Caco-2 (cell line): ENCODE measurements around the gene CTRB2. TPM values are rescaled to one million over a fixed set of nuclear protein-coding genes. Genes with fewer than 3 reads are reported as not detected.
"Not testable (repeated sequence)": the region's sequence is repeated elsewhere in the genome, so short reads cannot be mapped to it uniquely, and the experiment has no call there.

Experiments used
- BruUV-seq: library from RNA; stranded (reverse); fragments of 400-500 nt; replicated peaks from 2 replicates; lab custom pipeline; 2021; lab: Mats Ljungman, UMichigan
- CTCF ChIA-PET: fragments of 300-600 bp; sonication (Branson Sonifier 250); formaldehyde crosslinking; loops from one replicate; lab custom pipeline; 2022; ENCODE audit warnings: antibody characterized with exemption; lab: Charles Lee
- POLR2A ChIA-PET: fragments of 300-600 bp; sonication (Branson Sonifier 250); formaldehyde crosslinking; loops from one replicate; lab custom pipeline; 2022; ENCODE audit warnings: antibody characterized with exemption; lab: Charles Lee
- DNase-seq, 2 experiments: peaks; one replicate each; pipeline versions ENCODE4 v3.0.0 to v3.0.0-alpha.2; 2020 to 2022
- H3K27me3 ChIP-seq: replicated peaks from 2 replicates; pipeline ENCODE4 v1.6.0; 2011; ENCODE audit warnings: low read length; ENCODE audit not compliant: control insufficient read depth, insufficient read depth
- H3K36me3 ChIP-seq: 2 replicates; pipeline ENCODE4 v1.5.1; 2011; ENCODE audit warnings: low read length; ENCODE audit not compliant: control insufficient read depth, insufficient read depth
- H3K4me1 ChIP-seq: fragments of 250-450 bp; sonication (Bioruptor Pico); 2 replicates; pipeline ENCODE4 v1.5.1; 2020; ENCODE audit warnings: mild to moderate bottlenecking
- H3K4me3 ChIP-seq: 2 replicates; pipeline ENCODE4 v1.5.1; 2011; ENCODE audit warnings: low read depth, mild to moderate bottlenecking, control low read depth, low read length
- H3K9me3 ChIP-seq: fragments of 250-450 bp; sonication (Bioruptor Pico); 2 replicates; pipeline ENCODE4 v1.5.1; 2020; ENCODE audit warnings: mild to moderate bottlenecking, moderate library complexity
- H3K27ac Mint-ChIP-seq: one replicate; pipeline ENCODE4 v1.8.0; 2022; ENCODE audit warnings: mixed read lengths; ENCODE audit not compliant: unreplicated experiment
- H3K27me3 Mint-ChIP-seq: one replicate; pipeline ENCODE4 v1.8.0; 2022; ENCODE audit warnings: mixed read lengths; ENCODE audit not compliant: insufficient read depth, unreplicated experiment
- H3K36me3 Mint-ChIP-seq: one replicate; pipeline ENCODE4 v1.8.0; 2022; ENCODE audit warnings: mild to moderate bottlenecking, mixed read lengths; ENCODE audit not compliant: insufficient read depth, unreplicated experiment
- H3K4me1 Mint-ChIP-seq: one replicate; pipeline ENCODE4 v1.8.0; 2022; ENCODE audit warnings: low read depth, mixed read lengths; ENCODE audit not compliant: unreplicated experiment
- H3K4me3 Mint-ChIP-seq: one replicate; pipeline ENCODE4 v1.8.0; 2022; ENCODE audit warnings: mild to moderate bottlenecking, moderate library complexity, mixed read lengths; ENCODE audit not compliant: unreplicated experiment
- H3K9me3 Mint-ChIP-seq: one replicate; pipeline ENCODE4 v1.8.0; 2022; ENCODE audit warnings: mixed read lengths; ENCODE audit not compliant: unreplicated experiment
- CTCF ChIP-seq, 2 experiments: fragments of 200-600 bp in 1 of 2; IDR thresholded peaks; 1 replicate in 1 of 2; 2 replicates in 1 of 2; pipeline versions ENCODE4 v1.5.1 to v1.8.0; 2011 to 2022; ENCODE audit warnings: antibody characterized with exemption in 1 of 2, control low read depth in 1 of 2, inconsistent platforms in 1 of 2, low read depth in 1 of 2, low read length in 1 of 2, mild to moderate bottlenecking in 1 of 2, moderate library complexity in 1 of 2; ENCODE audit not compliant: insufficient read depth in 1 of 2, severe bottlenecking in 1 of 2, unreplicated experiment in 1 of 2
- intact Hi-C: fragments of 100-400 bp; cut with micrococcal nuclease; formaldehyde crosslinking; loops from one replicate; pipeline ENCODE4 v1.10.0; 2022; ENCODE audit not compliant: unreplicated experiment
- total RNA-seq: library from RNA; stranded (reverse); gene quantifications from 2 replicates; pipeline ENCODE4 v1.2.3, GENCODE V29; 2022

CTRB2 gene
- total RNA-seq, 1 experiment from 2014 or later: not detected

GRCh38 chr16:75241955-75242354 lies 35.0 kb upstream of the CTRB2 start:
- Histone ChIP-seq H3K4me3 (no peak overlapping the region), H3K36me3 (peaks cover 8% of the 10 kb centered on the region), H3K27me3 (no peaks in the 10 kb centered on the region), H3K4me1 (peaks cover 30% of the 10 kb centered on the region), H3K9me3 (no peaks in the 10 kb centered on the region)
- CTCF ChIA-PET: no interaction called here
- POLR2A ChIA-PET: no interaction called here
- no TSS peak for BruUV-seq
- Mint-ChIP-seq H3K9me3 (no peaks in the 10 kb centered on the region), H3K27ac (no peak overlapping the region), H3K4me1 (peaks cover 33% of the 10 kb centered on the region), H3K27me3 (no peaks in the 10 kb centered on the region), H3K4me3 (no peak overlapping the region), H3K36me3 (peaks cover 89% of the 10 kb centered on the region)
- intact Hi-C loops: no loop called here
- no peak for TF ChIP-seq CTCF (IDR thresholded peaks at IDR 0.05; ENCODE audit: insufficient read depth in 1 of 2, low read depth in 1 of 2, low read length in 1 of 2, severe bottlenecking in 1 of 2, unreplicated experiment in 1 of 2)
- no peak for DNase-seq

- no peaks in the 10 kb centered on the region for H3K27me3 Mint-ChIP-seq
- ChIA-PET CTCF (no interaction called here), POLR2A (no interaction called here)
- intact Hi-C loops: no loop called here
- H3K4me1 Mint-ChIP-seq: peaks cover 28% of the 10 kb centered on the region
- no TSS peak for BruUV-seq
- Histone ChIP-seq H3K4me1 (peaks cover 25% of the 10 kb centered on the region), H3K36me3 (peaks cover 8% of the 10 kb centered on the region), H3K4me3 (no peak overlapping the region), H3K9me3 (no peaks in the 10 kb centered on the region), H3K27me3 (no peaks in the 10 kb centered on the region)
- no peak for DNase-seq
- no peak overlapping the region for H3K4me3 Mint-ChIP-seq
- H3K27ac Mint-ChIP-seq: no peak overlapping the region
- no peak for TF ChIP-seq CTCF (IDR thresholded peaks at IDR 0.05; ENCODE audit: insufficient read depth in 1 of 2, low read depth in 1 of 2, low read length in 1 of 2, severe bottlenecking in 1 of 2, unreplicated experiment in 1 of 2)
- H3K36me3 Mint-ChIP-seq: peaks cover 83% of the 10 kb centered on the region
- no peaks in the 10 kb centered on the region for H3K9me3 Mint-ChIP-seq
Observed at GRCh38 chr16:75241412-75241811, 34.5 kb upstream of the CTRB2 start.

GRCh38 chr16:75240633-75241032 lies 33.7 kb upstream of the CTRB2 start:
- H3K27me3 Mint-ChIP-seq, H3K4me3 Mint-ChIP-seq, H3K36me3 ChIP-seq, BruUV-seq, intact Hi-C loops, H3K9me3 Mint-ChIP-seq, H3K9me3 ChIP-seq, H3K4me3 ChIP-seq, CTCF ChIA-PET, DNase-seq, POLR2A ChIA-PET, H3K27me3 ChIP-seq, H3K27ac Mint-ChIP-seq: not testable (repeated sequence)
- peaks cover 80% of the 10 kb centered on the region for H3K36me3 Mint-ChIP-seq
- H3K4me1 Mint-ChIP-seq: peaks cover 20% of the 10 kb centered on the region
- H3K4me1 ChIP-seq: peaks cover 17% of the 10 kb centered on the region
